NCI-H128 (cell line): Measurements from ENCODE around the gene SLC26A1.

Source experiments
- DNase-seq: peaks from one replicate; lab custom pipeline; 2025; ENCODE audit not compliant: unreplicated experiment; lab: John Stamatoyannopoulos, UW

SLC26A1 gene

GRCh38 chr4:993111-994029, at the start of gene SLC26A1:
TSS of gene SLC26A1 (minus strand) at chr4:993404. CDS start at chr4:991703, 1,701 bp downstream.
- DNase-seq: no peak

- no peak for DNase-seq
These were observed 49.3 kb upstream of the SLC26A1 start for GRCh38 chr4:1042352-1043055.

- DNase-seq: no peak
These were observed 48.7 kb upstream of the SLC26A1 start for GRCh38 chr4:1041936-1042330.

- no peak for DNase-seq
These were observed 48.1 kb upstream of the SLC26A1 start for GRCh38 chr4:1041147-1041935.

GRCh38 chr4:1040344-1041146, 47.3 kb upstream of the SLC26A1 start:
- no peak for DNase-seq

GRCh38 chr4:1039493-1040343, 46.5 kb upstream of the SLC26A1 start:
- DNase-seq: no peak

- DNase-seq: no peak
These were observed 45.8 kb upstream of the SLC26A1 start for GRCh38 chr4:1038948-1039492.

GRCh38 chr4:1036976-1037810, 44.0 kb upstream of the SLC26A1 start:
- DNase-seq: no peak

GRCh38 chr4:1036095-1036494, 42.9 kb upstream of the SLC26A1 start:
- DNase-seq: no peak

GRCh38 chr4:1035510-1035909, 42.3 kb upstream of the SLC26A1 start:
- no peak for DNase-seq

GRCh38 chr4:1033840-1034551, 40.8 kb upstream of the SLC26A1 start:
- no peak for DNase-seq

- DNase-seq: no peak
These were observed 39.7 kb upstream of the SLC26A1 start for GRCh38 chr4:1032861-1033260.

GRCh38 chr4:1031956-1032795, 39.0 kb upstream of the SLC26A1 start:
- no peak for DNase-seq

- no peak for DNase-seq
These were observed 38.1 kb upstream of the SLC26A1 start for GRCh38 chr4:1031346-1031745.

GRCh38 chr4:1030559-1030958, 37.4 kb upstream of the SLC26A1 start:
- DNase-seq: no peak

GRCh38 chr4:1030031-1030430, 36.8 kb upstream of the SLC26A1 start:
- no peak for DNase-seq

- no peak for DNase-seq
These were observed 36.3 kb upstream of the SLC26A1 start for GRCh38 chr4:1029529-1029928.
